ENCODE results near the gene PROZ. TPM values are rescaled to one million over a fixed set of nuclear protein-coding genes. Genes with fewer than 3 reads are reported as not detected.
A peak's percentile ranks its signal among the peaks of the same experiment; 100 is the strongest.

The PROZ gene
- polyA plus RNA-seq, 1 of the 3 experiments (the other 2 are of a cell fraction), result not detected

DNA sequence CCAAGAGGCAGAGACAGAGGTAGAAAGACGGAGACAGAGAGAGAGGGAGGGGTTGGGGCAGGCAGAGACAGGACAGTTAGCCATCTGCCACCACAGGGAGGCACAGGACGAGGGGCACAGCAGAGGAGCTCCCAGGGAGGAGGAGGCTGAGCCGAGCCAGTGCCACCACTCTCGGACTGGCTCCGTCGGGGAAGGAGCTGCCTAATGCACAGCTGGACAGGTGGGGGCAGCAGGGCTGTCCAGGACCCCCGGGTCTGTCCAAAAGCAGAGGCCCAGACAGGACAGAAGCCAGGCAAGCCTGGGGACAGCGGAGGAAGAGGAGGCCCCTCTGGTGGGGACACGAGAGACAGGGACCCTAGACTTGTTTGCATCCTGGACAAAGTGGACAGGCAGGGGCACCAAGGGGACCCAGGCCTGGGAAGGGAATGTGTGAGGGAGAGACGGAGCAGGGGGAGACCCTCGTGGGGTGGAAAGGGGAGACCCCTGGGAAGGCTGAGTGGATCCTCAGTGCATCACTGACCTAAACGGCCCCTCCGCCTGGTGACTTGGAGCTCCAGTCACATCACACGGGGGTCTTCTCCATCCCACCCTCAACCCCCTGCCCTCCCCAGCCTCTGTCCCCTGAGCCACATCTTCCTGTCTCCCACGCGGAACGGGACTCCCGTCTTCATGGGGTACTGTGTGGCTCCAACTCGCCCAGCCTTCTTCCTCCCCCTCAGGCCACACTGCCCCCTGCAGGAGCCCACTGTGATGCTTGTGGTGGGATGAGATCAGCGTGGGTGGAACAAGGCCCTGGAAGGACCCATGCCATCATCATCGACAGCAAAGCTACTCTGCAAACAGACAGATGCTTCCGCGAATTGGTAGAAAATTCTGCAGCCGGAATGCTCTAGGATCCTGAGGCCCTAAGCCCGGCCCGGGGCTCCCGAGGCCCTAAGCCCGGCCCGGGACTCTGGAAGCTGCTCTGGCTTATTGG, 34.9 kb upstream of the PROZ start:
- Histone ChIP-seq H3K9me2 (no peaks in the 10 kb centered on the region), H2AFZ (ENCODE audit: low read depth) (no peak overlapping the region; the same call in 1 of the 2 replicates), H3K4me2 (peak overlapping the region; percentile 62; the same call in 1 of the 2 replicates), H3K27me3 (ENCODE audit: insufficient read depth) (no peaks in the 10 kb centered on the region), H3F3A (replicated peaks; ENCODE audit: insufficient read depth) (no peaks in the 10 kb centered on the region), H3K79me2 (ENCODE audit: insufficient read depth) (no peaks in the 10 kb centered on the region), H3K9ac (no peak overlapping the region), H3K4me3 (ENCODE audit: low read depth in 2 of 2, low read length in 1 of 2) (peak overlapping the region in 1 of 2 experiments; percentile 44; a peak in 2 of 4 replicates), H3K9me3 (no peaks in the 10 kb centered on the region), H3K36me3 (replicated peaks in 1 of 2; ENCODE audit: control insufficient read depth in 1 of 2, insufficient read depth in 2 of 2, low read length in 1 of 2) (no peaks in the 10 kb centered on the region), H4K20me1 (ENCODE audit: insufficient read depth) (no peaks in the 10 kb centered on the region), H3K4me1 (ENCODE audit: control insufficient read depth in 1 of 2, insufficient read depth in 2 of 2, low read depth in 1 of 2, low read length in 1 of 2) (peaks cover 0 to 24% of the 10 kb centered on the region in 2 experiments; a peak in 1 of 4 replicates), H3K27ac (ENCODE audit: low read depth in 2 of 2, low read length in 1 of 2) (peak overlapping the region in 1 of 2 experiments; percentile 75; a peak in 2 of 4 replicates)
- WGBS (ENCODE audit: low lambda C conversion rate), result 82% methylated on average over 24 of the region's 29 CpGs
- CTCF ChIA-PET, result interaction anchor here (0.7 to 1.6 kb wide), 6 partner anchors 9 to 191 kb away, joined by 3 to 7 read pairs (median 3); partner anchors contain the start of gene CUL4A
- TF ChIP-seq NRF1 (IDR thresholded peaks at IDR 0.05; ENCODE audit: low read depth, low read length) (no peak), NFIC (IDR thresholded peaks at IDR 0.05; ENCODE audit: borderline replicate concordance) (no peak), POLR2AphosphoS5 (IDR thresholded peaks at IDR 0.05; ENCODE audit: low read depth, low read length) (no peak), EZH2phosphoT487 (IDR thresholded peaks at IDR 0.05; ENCODE audit: borderline replicate concordance, low read depth) (no peak), CTCF (IDR thresholded peaks at IDR 0.05) (peak; percentile 26)
- DNase-seq, result peak; percentile 69
- POLR2A ChIA-PET, result interaction anchor here (0.9 to 1.1 kb wide), 2 partner anchors 30 to 85 kb away, joined by 3 read pairs; partner anchors contain the start of genes CUL4A and PCID2

DNA sequence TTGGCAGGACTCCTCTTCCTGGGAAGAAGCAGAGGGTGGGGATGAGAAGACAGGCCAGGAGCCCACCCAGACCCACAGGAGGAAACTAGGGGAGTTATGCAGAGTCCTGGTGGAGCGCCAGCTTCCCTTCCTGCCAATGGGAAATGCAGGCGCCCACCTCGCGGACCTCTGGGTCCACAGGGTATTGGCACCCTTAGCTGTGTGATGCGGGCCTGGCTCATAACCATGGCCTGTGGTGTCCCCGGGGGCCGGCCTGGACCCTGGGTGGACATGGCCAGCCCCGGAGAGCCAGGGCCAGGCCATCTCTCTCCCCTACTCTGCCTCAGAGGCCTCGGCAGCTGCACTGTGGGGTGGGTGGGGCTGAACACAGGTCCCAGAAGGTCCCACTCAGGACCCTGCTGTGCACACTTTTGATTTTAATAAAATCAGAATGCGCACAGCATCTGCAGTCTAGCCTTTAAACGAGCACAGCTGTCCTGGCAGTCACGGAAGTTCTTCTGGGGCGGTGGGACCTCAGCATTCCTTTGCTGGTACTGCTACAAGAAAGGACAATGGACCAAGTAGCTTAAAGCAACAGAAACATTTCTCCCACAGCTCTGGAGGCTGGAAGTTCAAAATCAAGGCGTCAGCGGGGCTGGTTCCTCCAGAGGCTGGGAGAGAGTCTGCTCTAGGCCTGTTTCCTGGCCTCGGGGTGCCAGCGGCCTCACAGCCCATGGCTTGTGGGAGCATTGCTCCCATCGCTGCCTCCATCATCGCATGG, 34.1 kb upstream of the PROZ start:
- no peaks in the 10 kb centered on the region for H3K79me2 ChIP-seq (ENCODE audit: insufficient read depth)
- no peak for TF ChIP-seq TEAD4 (IDR thresholded peaks at IDR 0.05; ENCODE audit: borderline replicate concordance, insufficient read depth)
- TF ChIP-seq RCOR1 (IDR thresholded peaks at IDR 0.05; ENCODE audit: low read length), result no peak
- TF ChIP-seq ZBTB33 (IDR thresholded peaks at IDR 0.05; ENCODE audit: borderline replicate concordance, low read depth), result no peak
- TF ChIP-seq YY1 (IDR thresholded peaks at IDR 0.05; ENCODE audit: low read depth), result no peak
- no peak for TF ChIP-seq TAF1 (IDR thresholded peaks at IDR 0.05; ENCODE audit: borderline replicate concordance, low read depth, low read length)
- TF ChIP-seq, protein P1, sequence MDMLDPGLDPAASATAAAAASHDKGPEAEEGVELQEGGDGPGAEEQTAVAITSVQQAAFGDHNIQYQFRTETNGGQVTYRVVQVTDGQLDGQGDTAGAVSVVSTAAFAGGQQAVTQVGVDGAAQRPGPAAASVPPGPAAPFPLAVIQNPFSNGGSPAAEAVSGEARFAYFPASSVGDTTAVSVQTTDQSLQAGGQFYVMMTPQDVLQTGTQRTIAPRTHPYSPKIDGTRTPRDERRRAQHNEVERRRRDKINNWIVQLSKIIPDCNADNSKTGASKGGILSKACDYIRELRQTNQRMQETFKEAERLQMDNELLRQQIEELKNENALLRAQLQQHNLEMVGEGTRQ (IDR thresholded peaks at IDR 0.05; ENCODE audit: borderline replicate concordance, low read depth, low read length), result no peak
- TF ChIP-seq, protein P2, sequence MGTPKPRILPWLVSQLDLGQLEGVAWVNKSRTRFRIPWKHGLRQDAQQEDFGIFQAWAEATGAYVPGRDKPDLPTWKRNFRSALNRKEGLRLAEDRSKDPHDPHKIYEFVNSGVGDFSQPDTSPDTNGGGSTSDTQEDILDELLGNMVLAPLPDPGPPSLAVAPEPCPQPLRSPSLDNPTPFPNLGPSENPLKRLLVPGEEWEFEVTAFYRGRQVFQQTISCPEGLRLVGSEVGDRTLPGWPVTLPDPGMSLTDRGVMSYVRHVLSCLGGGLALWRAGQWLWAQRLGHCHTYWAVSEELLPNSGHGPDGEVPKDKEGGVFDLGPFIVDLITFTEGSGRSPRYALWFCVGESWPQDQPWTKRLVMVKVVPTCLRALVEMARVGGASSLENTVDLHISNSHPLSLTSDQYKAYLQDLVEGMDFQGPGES (IDR thresholded peaks at IDR 0.05; ENCODE audit: low read depth, low read length), result no peak
- no peak for TF ChIP-seq NRF1 (IDR thresholded peaks at IDR 0.05; ENCODE audit: low read depth, low read length)
- no peak for TF ChIP-seq ELF1 (IDR thresholded peaks at IDR 0.05)

More for the DNA sequence above, 34.1 kb upstream of the PROZ start:
- Histone ChIP-seq H3K27ac (ENCODE audit: low read depth in 2 of 2, low read length in 1 of 2) (no peak overlapping the region; a peak in 1 of 4 replicates), H3K9me3 (no peaks in the 10 kb centered on the region), H3K36me3 (replicated peaks in 1 of 2; ENCODE audit: control insufficient read depth in 1 of 2, insufficient read depth in 2 of 2, low read length in 1 of 2) (no peaks in the 10 kb centered on the region), H3K4me3 (ENCODE audit: low read depth in 2 of 2, low read length in 1 of 2) (no peak overlapping the region), H3K9me2 (no peaks in the 10 kb centered on the region), H3F3A (replicated peaks; ENCODE audit: insufficient read depth) (no peaks in the 10 kb centered on the region), H3K4me2 (no peak overlapping the region), H4K20me1 (ENCODE audit: insufficient read depth) (no peaks in the 10 kb centered on the region), H3K4me1 (ENCODE audit: control insufficient read depth in 1 of 2, insufficient read depth in 2 of 2, low read depth in 1 of 2, low read length in 1 of 2) (peaks cover 0 to 24% of the 10 kb centered on the region in 2 experiments; a peak in 1 of 4 replicates), H2AFZ (ENCODE audit: low read depth) (no peak overlapping the region), H3K9ac (no peak overlapping the region), H3K27me3 (ENCODE audit: insufficient read depth) (no peaks in the 10 kb centered on the region)
- ChIA-PET CTCF (interaction anchor here (1.1 to 1.6 kb wide), 4 partner anchors 10 to 192 kb away, joined by 3 to 4 read pairs (median 4); partner anchors contain the start of gene CUL4A), POLR2A (no interaction called here)
- DNase-seq, result no peak
- 83% methylated on average over 11 of the region's 19 CpGs for WGBS (ENCODE audit: low lambda C conversion rate)

Measured in SK-N-SH (cell line).